Measurements from ENCODE around the gene SLC18A3.
A peak's percentile ranks its signal among the peaks of the same experiment; 100 is the strongest.

SLC18A3 gene

GRCh38 chr10:49578392-49578791 is 31.7 kb upstream of the SLC18A3 start:
- TF ChIP-seq CTCF (IDR thresholded peaks at IDR 0.05) = no peak
- no peak overlapping the region for H3K4me3 ChIP-seq (ENCODE audit: low read depth in 1 of 2, low read length in 1 of 2)
- H3K27me3 ChIP-seq = peaks cover 26% of the 10 kb centered on the region

DNA sequence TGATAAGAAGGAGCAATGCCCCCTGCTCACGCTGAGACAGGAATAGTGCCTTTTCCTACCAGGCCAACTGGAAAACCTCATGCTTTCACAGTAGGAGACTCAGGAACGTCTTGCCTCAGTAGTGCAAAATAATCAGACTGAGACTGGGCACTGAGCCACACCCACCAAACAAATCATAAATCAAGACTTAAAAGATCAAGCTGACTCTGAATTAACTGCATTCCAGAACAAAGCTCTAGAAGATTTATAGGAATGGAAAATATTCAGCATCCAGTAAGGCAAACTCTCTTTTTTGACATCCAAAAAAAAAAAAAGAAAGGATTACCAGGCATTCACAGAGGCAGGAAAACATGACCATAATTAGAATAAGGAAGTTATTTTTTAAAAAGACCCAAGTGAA is 30.5 kb upstream of the SLC18A3 start:
- TF ChIP-seq CTCF (IDR thresholded peaks at IDR 0.05) = no peak
- Histone ChIP-seq H3K27ac (no peak overlapping the region), H3K4me1 (ENCODE audit: control insufficient read depth in 1 of 2, insufficient read depth in 1 of 2, low read depth in 1 of 2, low read length in 1 of 2) (no peaks in the 10 kb centered on the region), H3K9me3 (no peaks in the 10 kb centered on the region), H3K27me3 (peaks cover 26% of the 10 kb centered on the region), H3K36me3 (no peaks in the 10 kb centered on the region), H3K4me3 (ENCODE audit: low read depth in 1 of 2, low read length in 1 of 2) (no peak overlapping the region)

More at GRCh38 chr10:49578392-49578791, 31.7 kb upstream of the SLC18A3 start:
- Histone ChIP-seq H3K27ac (no peak overlapping the region), H3K36me3 (no peaks in the 10 kb centered on the region), H3K4me1 (ENCODE audit: control insufficient read depth in 1 of 2, insufficient read depth in 1 of 2, low read depth in 1 of 2, low read length in 1 of 2) (no peaks in the 10 kb centered on the region), H3K9me3 (no peaks in the 10 kb centered on the region)

DNA sequence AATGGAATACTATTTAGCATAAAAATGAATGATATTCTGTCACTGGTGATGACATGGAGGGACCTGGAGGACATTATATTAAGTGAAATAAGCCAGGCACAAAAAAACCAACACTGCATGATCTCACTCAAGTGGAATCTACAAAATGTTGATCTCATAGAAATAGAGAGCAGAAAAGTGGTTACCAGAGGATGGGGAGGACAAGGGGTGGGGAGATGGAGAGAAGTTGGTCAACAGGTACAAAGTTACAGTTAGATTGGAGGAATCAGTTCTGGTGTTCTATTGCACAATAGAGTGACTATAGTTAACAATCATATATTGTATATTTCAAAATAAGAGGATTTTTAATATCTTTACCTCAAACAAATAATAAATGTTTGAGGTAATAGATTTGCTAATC is 24.7 kb upstream of the SLC18A3 start:
- Histone ChIP-seq H3K27ac (no peak overlapping the region), H3K4me1 (ENCODE audit: control insufficient read depth in 1 of 2, insufficient read depth in 1 of 2, low read depth in 1 of 2, low read length in 1 of 2) (no peaks in the 10 kb centered on the region), H3K27me3 (peaks cover 42% of the 10 kb centered on the region), H3K4me3 (ENCODE audit: low read depth in 1 of 2, low read length in 1 of 2) (no peak overlapping the region), H3K9me3 (no peaks in the 10 kb centered on the region), H3K36me3 (no peaks in the 10 kb centered on the region)
- TF ChIP-seq CTCF (IDR thresholded peaks at IDR 0.05) = no peak

GRCh38 chr10:49587981-49588380 is 22.1 kb upstream of the SLC18A3 start:
- no peaks in the 10 kb centered on the region for H3K4me1 ChIP-seq (ENCODE audit: control insufficient read depth in 1 of 2, insufficient read depth in 1 of 2, low read depth in 1 of 2, low read length in 1 of 2)
- TF ChIP-seq CTCF (IDR thresholded peaks at IDR 0.05) = no peak

DNA sequence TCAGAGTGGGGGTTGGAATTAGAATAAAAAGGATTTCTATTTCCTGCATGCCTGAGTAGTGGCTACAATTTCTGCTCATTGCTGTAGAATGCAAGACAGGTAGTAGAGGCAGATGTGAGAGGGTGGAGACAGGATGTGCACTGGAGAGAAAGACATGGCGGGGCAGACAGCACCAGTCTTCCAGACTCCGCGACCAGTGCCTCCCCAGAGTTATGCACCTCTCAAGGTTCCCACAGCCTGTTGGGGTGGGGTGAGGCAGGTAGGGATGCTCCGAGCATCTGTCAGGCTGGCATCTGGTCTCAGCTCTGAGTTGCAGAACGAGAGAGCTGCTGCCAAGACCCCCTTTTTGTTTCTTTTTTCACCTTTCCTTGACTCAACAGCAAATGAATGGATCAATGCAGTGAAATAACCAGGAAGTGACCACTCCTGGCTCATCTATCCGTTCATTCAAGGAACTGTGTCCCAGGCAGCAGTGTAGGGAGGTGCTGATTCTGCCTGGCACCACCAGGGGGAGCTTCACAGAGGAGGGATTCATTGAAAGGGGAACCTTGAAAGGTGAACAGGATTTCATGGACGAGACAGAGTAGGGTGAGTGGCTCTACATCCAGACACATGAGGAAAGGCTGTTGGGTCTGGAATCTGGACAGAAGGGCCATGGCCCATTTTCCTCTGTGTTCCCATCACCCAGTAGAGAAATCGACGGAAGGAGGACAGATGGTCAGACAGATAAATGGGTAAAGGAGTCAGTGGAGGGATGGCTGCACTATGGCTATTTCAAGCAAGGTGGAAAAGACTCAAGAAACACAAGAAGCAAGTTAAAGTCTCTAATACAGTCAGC is 17.2 kb upstream of the SLC18A3 start:
- no peaks in the 10 kb centered on the region for H3K4me1 ChIP-seq (ENCODE audit: control insufficient read depth in 1 of 2, insufficient read depth in 1 of 2, low read depth in 1 of 2, low read length in 1 of 2)
- no peak overlapping the region for H3K4me3 ChIP-seq (ENCODE audit: low read depth in 1 of 2, low read length in 1 of 2)
- peaks cover 23% of the 10 kb centered on the region for H3K27me3 ChIP-seq
- TF ChIP-seq CTCF (IDR thresholded peaks at IDR 0.05) = peak; percentile 70
- H3K27ac ChIP-seq = no peak overlapping the region
- no peaks in the 10 kb centered on the region for H3K36me3 ChIP-seq
- no peaks in the 10 kb centered on the region for H3K9me3 ChIP-seq

More at GRCh38 chr10:49587981-49588380, 22.1 kb upstream of the SLC18A3 start:
- no peaks in the 10 kb centered on the region for H3K9me3 ChIP-seq
- peaks cover 20% of the 10 kb centered on the region for H3K27me3 ChIP-seq
- no peak overlapping the region for H3K4me3 ChIP-seq (ENCODE audit: low read depth in 1 of 2, low read length in 1 of 2)
- H3K27ac ChIP-seq = no peak overlapping the region
- H3K36me3 ChIP-seq = no peaks in the 10 kb centered on the region

Data from neutrophil (primary cell).